Neural progenitor cell (in vitro differentiated cells): Measurements from ENCODE around the gene STK39. TPM values are rescaled to one million over a fixed set of nuclear protein-coding genes. Genes with fewer than 3 reads are reported as not detected.

Source experiments
- DNase-seq: peaks from one replicate; pipeline ENCODE4 v3.0.0-alpha.2; 2016; ENCODE audit warnings: low spot score
- H2AFZ ChIP-seq: fragments of 200-600 bp; sonication (generic); replicated peaks from 2 replicates; pipeline ENCODE4 v1.6.1; 2016; ENCODE audit warnings: antibody characterized with exemption
- H3F3A ChIP-seq: fragments of 200-600 bp; sonication (generic); 2 replicates; pipeline ENCODE4 v1.6.1; 2016; ENCODE audit warnings: antibody characterized with exemption, low read depth
- H3K27ac ChIP-seq: fragments of 200-600 bp; sonication (generic); 2 replicates; pipeline ENCODE4 v1.5.1; 2016; ENCODE audit warnings: mild to moderate bottlenecking
- H3K27me3 ChIP-seq: fragments of 200-600 bp; sonication (generic); 2 replicates; pipeline ENCODE4 v1.6.1; 2016; ENCODE audit warnings: mild to moderate bottlenecking, moderate library complexity
- H3K36me3 ChIP-seq: fragments of 200-600 bp; sonication (generic); 2 replicates; pipeline ENCODE4 v1.5.1; 2016
- H3K4me1 ChIP-seq: fragments of 200-600 bp; sonication (generic); 2 replicates; pipeline ENCODE4 v1.6.1; 2016; ENCODE audit warnings: mixed run types
- H3K4me2 ChIP-seq: fragments of 200-600 bp; sonication (generic); 2 replicates; pipeline ENCODE4 v1.6.1; 2016
- H3K4me3 ChIP-seq: fragments of 200-600 bp; sonication (generic); 2 replicates; pipeline ENCODE4 v1.5.1; 2016
- H3K79me2 ChIP-seq: fragments of 200-600 bp; sonication (generic); 2 replicates; pipeline ENCODE4 v1.6.1; 2016; ENCODE audit warnings: low read depth
- H3K9ac ChIP-seq: fragments of 200-600 bp; sonication (generic); 2 replicates; pipeline ENCODE4 v1.6.1; 2016
- H3K9me3 ChIP-seq: fragments of 200-600 bp; sonication (generic); 2 replicates; pipeline ENCODE4 v1.5.1; 2016; ENCODE audit warnings: low read depth
- H4K20me1 ChIP-seq: fragments of 200-600 bp; sonication (generic); 2 replicates; pipeline ENCODE4 v1.6.1; 2016; ENCODE audit warnings: low read depth
- H3K27ac Mint-ChIP-seq: 3 replicates; pipeline ENCODE4 v1.8.0; 2021; ENCODE audit warnings: mixed read lengths
- H3K27me3 Mint-ChIP-seq: 2 replicates; pipeline ENCODE4 v1.8.0; 2022; ENCODE audit warnings: low read depth, mild to moderate bottlenecking, inconsistent platforms, moderate library complexity, mixed read lengths; ENCODE audit not compliant: insufficient read depth
- H3K36me3 Mint-ChIP-seq: 3 replicates; pipeline ENCODE4 v1.8.0; 2021; ENCODE audit warnings: mixed read lengths
- H3K4me1 Mint-ChIP-seq: 3 replicates; pipeline ENCODE4 v1.8.0; 2021; ENCODE audit warnings: mixed read lengths
- H3K4me3 Mint-ChIP-seq: 3 replicates; pipeline ENCODE4 v1.8.0; 2021; ENCODE audit warnings: mild to moderate bottlenecking, moderate library complexity, mixed read lengths
- H3K9me3 Mint-ChIP-seq: 3 replicates; pipeline ENCODE4 v1.8.0; 2020; ENCODE audit warnings: mixed read lengths
- EZH2 ChIP-seq: fragments of 200-600 bp; sonication (generic); IDR thresholded peaks from 2 replicates; pipeline ENCODE4 v1.6.1; 2017; ENCODE audit warnings: antibody characterized with exemption, mild to moderate bottlenecking, moderate library complexity
- EZH2phosphoT487 ChIP-seq: fragments of 200-600 bp; sonication (generic); IDR thresholded peaks from 2 replicates; pipeline ENCODE4 v1.6.1; 2017; ENCODE audit warnings: antibody characterized with exemption
- total RNA-seq: library from RNA; depleted of rRNA; stranded (reverse); fragments of >200 nt; gene quantifications from 2 replicates; pipeline ENCODE4 v1.2.3, GENCODE V29; 2015; ENCODE audit warnings: low replicate concordance
- TF ChIP-seq, protein P1 (sequence below): fragments of 200-600 bp; sonication (generic); IDR thresholded peaks from 2 replicates; pipeline ENCODE4 v1.5.1; 2017; ENCODE audit warnings: antibody characterized with exemption, mild to moderate bottlenecking

STK39 gene
- total RNA-seq, 1 donor from 2014 or later: 23.8 TPM

DNA sequence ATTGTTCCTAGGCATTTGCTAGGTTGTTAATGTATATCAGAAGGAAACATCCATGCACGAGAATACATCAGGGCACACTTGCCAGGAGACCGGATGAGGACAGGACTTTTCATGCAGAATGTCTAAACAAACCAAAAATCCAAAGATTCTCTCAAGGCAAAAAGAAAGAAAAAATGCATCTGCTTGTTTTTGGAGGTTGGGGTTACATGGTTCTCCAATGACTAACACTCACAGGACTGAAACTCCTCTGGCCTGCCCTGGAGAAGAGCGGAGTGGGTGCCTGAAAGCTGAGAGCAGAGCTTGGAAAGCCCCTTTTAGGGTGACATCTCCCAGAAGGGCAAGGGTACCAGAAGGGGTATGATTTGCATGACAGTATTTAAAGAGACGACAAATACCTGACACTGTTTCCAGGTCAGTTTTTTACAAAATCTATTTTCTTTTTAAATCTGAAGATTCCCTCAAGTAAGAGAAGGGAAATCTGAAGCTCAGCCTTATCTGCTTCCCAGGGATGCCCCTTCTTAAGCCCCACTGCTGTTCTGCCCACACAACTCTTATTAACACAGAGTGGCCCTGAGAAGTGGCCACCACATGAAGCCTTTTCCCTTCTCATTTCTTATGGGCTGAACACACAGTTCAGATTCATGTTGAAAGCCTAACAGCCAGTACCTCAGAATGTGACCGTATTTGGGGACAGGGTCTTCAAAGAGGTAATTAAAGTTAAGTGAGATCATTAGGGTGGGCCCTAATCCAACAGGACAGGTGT, 216.4 kb downstream of the STK39 start:
- H3K79me2 ChIP-seq: no peaks in the 10 kb centered on the region
- no peaks in the 10 kb centered on the region for H3K9me3 Mint-ChIP-seq
- DNase-seq: no peak
- no peak overlapping the region for H3K4me3 ChIP-seq
- H2AFZ ChIP-seq: no peak overlapping the region
- H3K4me1 Mint-ChIP-seq: peaks cover 6% of the 10 kb centered on the region
- H3K36me3 Mint-ChIP-seq: peaks cover 6% of the 10 kb centered on the region
- H3K4me3 Mint-ChIP-seq: no peak overlapping the region
- H3K27me3 Mint-ChIP-seq: no peaks in the 10 kb centered on the region
- H4K20me1 ChIP-seq: no peaks in the 10 kb centered on the region
- no peaks in the 10 kb centered on the region for H3F3A ChIP-seq
- H3K9ac ChIP-seq: no peak overlapping the region
- H3K4me2 ChIP-seq: no peak overlapping the region
- H3K27ac Mint-ChIP-seq: no peak overlapping the region
- H3K4me1 ChIP-seq: no peaks in the 10 kb centered on the region
- TF ChIP-seq EZH2phosphoT487 (no peak), EZH2 (no peak)
- TF ChIP-seq, protein P1, sequence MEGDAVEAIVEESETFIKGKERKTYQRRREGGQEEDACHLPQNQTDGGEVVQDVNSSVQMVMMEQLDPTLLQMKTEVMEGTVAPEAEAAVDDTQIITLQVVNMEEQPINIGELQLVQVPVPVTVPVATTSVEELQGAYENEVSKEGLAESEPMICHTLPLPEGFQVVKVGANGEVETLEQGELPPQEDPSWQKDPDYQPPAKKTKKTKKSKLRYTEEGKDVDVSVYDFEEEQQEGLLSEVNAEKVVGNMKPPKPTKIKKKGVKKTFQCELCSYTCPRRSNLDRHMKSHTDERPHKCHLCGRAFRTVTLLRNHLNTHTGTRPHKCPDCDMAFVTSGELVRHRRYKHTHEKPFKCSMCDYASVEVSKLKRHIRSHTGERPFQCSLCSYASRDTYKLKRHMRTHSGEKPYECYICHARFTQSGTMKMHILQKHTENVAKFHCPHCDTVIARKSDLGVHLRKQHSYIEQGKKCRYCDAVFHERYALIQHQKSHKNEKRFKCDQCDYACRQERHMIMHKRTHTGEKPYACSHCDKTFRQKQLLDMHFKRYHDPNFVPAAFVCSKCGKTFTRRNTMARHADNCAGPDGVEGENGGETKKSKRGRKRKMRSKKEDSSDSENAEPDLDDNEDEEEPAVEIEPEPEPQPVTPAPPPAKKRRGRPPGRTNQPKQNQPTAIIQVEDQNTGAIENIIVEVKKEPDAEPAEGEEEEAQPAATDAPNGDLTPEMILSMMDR: no peak
- no peaks in the 10 kb centered on the region for H3K27me3 ChIP-seq
- no peak overlapping the region for H3K27ac ChIP-seq
- no peaks in the 10 kb centered on the region for H3K36me3 ChIP-seq
- H3K9me3 ChIP-seq: no peaks in the 10 kb centered on the region

DNA sequence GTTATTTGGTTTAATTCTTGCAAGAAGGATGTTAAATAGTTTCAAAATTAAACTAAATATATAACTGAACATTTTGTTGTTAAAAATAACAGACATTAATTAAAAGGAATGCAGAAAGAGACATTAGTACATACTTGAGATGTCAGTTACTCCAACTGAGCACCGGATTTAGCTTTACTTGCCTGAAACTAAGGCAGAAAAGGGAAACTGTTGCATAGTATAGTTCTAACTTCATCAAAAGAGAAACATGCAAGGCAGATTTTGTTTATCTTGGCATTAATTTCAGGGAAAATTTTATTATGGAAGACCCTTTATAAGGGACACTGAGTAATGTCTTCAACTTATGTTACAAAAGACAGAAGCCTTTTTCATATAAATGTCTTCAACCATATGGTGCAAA, 218.3 kb downstream of the STK39 start:
- H3K4me1 Mint-ChIP-seq: peaks cover 3% of the 10 kb centered on the region
- no peaks in the 10 kb centered on the region for H3K36me3 ChIP-seq
- peaks cover 6% of the 10 kb centered on the region for H3K36me3 Mint-ChIP-seq
- TF ChIP-seq, protein P1: no peak
- TF ChIP-seq EZH2 (no peak), EZH2phosphoT487 (no peak)
- no peak overlapping the region for H3K4me3 ChIP-seq
- H3K9me3 Mint-ChIP-seq: no peaks in the 10 kb centered on the region
- H3K27ac ChIP-seq: no peak overlapping the region
- H3K4me2 ChIP-seq: no peak overlapping the region
- H3K27me3 ChIP-seq: no peaks in the 10 kb centered on the region
- no peaks in the 10 kb centered on the region for H3F3A ChIP-seq
- H3K9me3 ChIP-seq: no peaks in the 10 kb centered on the region
- no peaks in the 10 kb centered on the region for H3K4me1 ChIP-seq
- no peaks in the 10 kb centered on the region for H4K20me1 ChIP-seq
- no peak for DNase-seq
- no peaks in the 10 kb centered on the region for H3K27me3 Mint-ChIP-seq
- no peak overlapping the region for H3K27ac Mint-ChIP-seq
- H3K9ac ChIP-seq: no peak overlapping the region
- H3K79me2 ChIP-seq: no peaks in the 10 kb centered on the region
- H2AFZ ChIP-seq: no peak overlapping the region
- no peak overlapping the region for H3K4me3 Mint-ChIP-seq

GRCh38 chr2:168028362-168028761, 219.0 kb downstream of the STK39 start:
- Histone ChIP-seq H3K4me1 (no peaks in the 10 kb centered on the region), H4K20me1 (no peaks in the 10 kb centered on the region), H3K27ac (no peak overlapping the region), H3K36me3 (no peaks in the 10 kb centered on the region), H3K27me3 (no peaks in the 10 kb centered on the region), H3K4me3 (no peak overlapping the region), H3K79me2 (no peaks in the 10 kb centered on the region), H3F3A (no peaks in the 10 kb centered on the region), H3K9ac (no peak overlapping the region), H2AFZ (no peak overlapping the region), H3K4me2 (no peak overlapping the region), H3K9me3 (no peaks in the 10 kb centered on the region)
- no peak for TF ChIP-seq EZH2phosphoT487
- TF ChIP-seq, protein P1: no peak
- TF ChIP-seq EZH2: no peak
- Mint-ChIP-seq H3K27me3 (no peaks in the 10 kb centered on the region), H3K27ac (no peak overlapping the region), H3K4me3 (no peak overlapping the region), H3K4me1 (peaks cover 3% of the 10 kb centered on the region), H3K9me3 (no peaks in the 10 kb centered on the region), H3K36me3 (peaks cover 6% of the 10 kb centered on the region)
- no peak for DNase-seq
